GM21390 (cell line): ENCODE data around the gene PTPRB.

ENCODE experiments used
- ATAC-seq: cut with Tn5 transposase; IDR thresholded peaks from one replicate; pipeline ENCODE4 v1.9.1; 2021; ENCODE audit not compliant: unreplicated experiment

PTPRB gene

GRCh38 chr12:70644861-70645260, 7.6 kb upstream of the PTPRB start:
- ATAC-seq: no peak

GRCh38 chr12:70643939-70644338, 6.7 kb upstream of the PTPRB start:
- ATAC-seq: no peak

GRCh38 chr12:70641691-70642090, 4.5 kb upstream of the PTPRB start:
- ATAC-seq: no peak

- ATAC-seq: no peak
Observed at GRCh38 chr12:70640901-70641300, 3.7 kb upstream of the PTPRB start.

GRCh38 chr12:70639535-70639934, 2.3 kb upstream of the PTPRB start:
- ATAC-seq: no peak

- no peak for ATAC-seq
Observed at GRCh38 chr12:70638639-70639360, 1.6 kb upstream of the PTPRB start.

- ATAC-seq: no peak
Observed at GRCh38 chr12:70635755-70636154, 1.5 kb downstream of the PTPRB start.

GRCh38 chr12:70628701-70629480, 8.3 kb downstream of the PTPRB start:
- no peak for ATAC-seq

- ATAC-seq: no peak
Observed at GRCh38 chr12:70627677-70628076, 9.6 kb downstream of the PTPRB start.

GRCh38 chr12:70626180-70626579, 11.0 kb downstream of the PTPRB start:
- ATAC-seq: no peak

- ATAC-seq: no peak
Observed at GRCh38 chr12:70619471-70620152, 17.6 kb downstream of the PTPRB start.

GRCh38 chr12:70618371-70618770, 18.9 kb downstream of the PTPRB start:
- no peak for ATAC-seq

GRCh38 chr12:70617450-70617849, 19.8 kb downstream of the PTPRB start:
- ATAC-seq: no peak

- ATAC-seq: no peak
Observed at GRCh38 chr12:70615174-70615866, 21.9 kb downstream of the PTPRB start.

GRCh38 chr12:70609739-70610491, 27.3 kb downstream of the PTPRB start:
- ATAC-seq: no peak

- ATAC-seq: no peak
Observed at GRCh38 chr12:70609203-70609602, 28.0 kb downstream of the PTPRB start.

- ATAC-seq: no peak
Observed at GRCh38 chr12:70608184-70608583, 29.0 kb downstream of the PTPRB start.

- ATAC-seq: no peak
Observed at GRCh38 chr12:70607107-70607506, 30.1 kb downstream of the PTPRB start.

GRCh38 chr12:70605976-70606375, 31.3 kb downstream of the PTPRB start:
- ATAC-seq: no peak

GRCh38 chr12:70604662-70605061, 32.6 kb downstream of the PTPRB start:
- ATAC-seq: no peak

- no peak for ATAC-seq
Observed at GRCh38 chr12:70603044-70603443, 34.2 kb downstream of the PTPRB start.
